ENCODE results near the gene CLDN9.

CLDN9 gene

GRCh38 chr16:3025032-3026002 is 12.6 kb downstream of the CLDN9 start:
- H3K9me2 ChIP-seq (replicated peaks; ENCODE audit: control insufficient read depth, low read length), result no peaks in the 10 kb centered on the region
- H3K36me3 ChIP-seq (ENCODE audit: control insufficient read depth, low read length), result peaks cover 19% of the 10 kb centered on the region
- H3F3A ChIP-seq (ENCODE audit: control insufficient read depth, insufficient read depth), result peaks cover 14% of the 10 kb centered on the region; the same call in 1 of the 2 replicates
- H3K4me1 ChIP-seq (ENCODE audit: control insufficient read depth, low read length), result peaks cover 48% of the 10 kb centered on the region
- H3K27ac ChIP-seq (ENCODE audit: low read depth, low read length), result no peak overlapping the region
- no peaks in the 10 kb centered on the region; the same call in 1 of the 2 replicates for H4K20me1 ChIP-seq (ENCODE audit: control insufficient read depth, insufficient read depth, low read depth, low read length)
- peak overlapping the region; percentile 90 for H3K4me2 ChIP-seq (ENCODE audit: low read length)
- H3K4me3 ChIP-seq (ENCODE audit: low read length), result no peak overlapping the region
- no peaks in the 10 kb centered on the region for H3K9me3 ChIP-seq (ENCODE audit: control insufficient read depth, insufficient read depth, low read length)
- H3K27me3 ChIP-seq (ENCODE audit: control insufficient read depth, low read length), result peaks cover 19% of the 10 kb centered on the region
- peaks cover 5% of the 10 kb centered on the region for H3K79me2 ChIP-seq (ENCODE audit: control insufficient read depth, low read length)
- TF ChIP-seq CTCF (IDR thresholded peaks at IDR 0.05; ENCODE audit: low read depth, low read length, poor library complexity, severe bottlenecking) (no peak), EZH2phosphoT487 (IDR thresholded peaks at IDR 0.05; ENCODE audit: borderline replicate concordance, low read length) (no peak)

DNA sequence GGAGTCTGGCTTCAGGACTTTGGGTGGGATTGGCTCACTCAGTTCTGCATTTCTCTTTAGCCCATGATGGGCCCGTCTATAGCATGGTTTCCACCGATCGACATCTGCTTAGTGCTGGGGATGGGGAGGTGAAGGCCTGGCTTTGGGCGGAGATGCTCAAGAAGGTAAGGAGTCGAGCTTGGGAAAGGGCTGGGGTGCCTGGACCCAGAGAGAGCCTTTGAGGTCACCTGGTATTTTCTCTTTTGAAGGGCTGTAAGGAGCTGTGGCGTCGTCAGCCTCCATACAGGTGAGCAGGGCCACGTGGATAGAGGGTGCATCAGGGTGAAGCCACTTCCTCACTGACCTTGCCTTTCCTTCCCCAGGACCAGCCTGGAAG is 13.3 kb downstream of the CLDN9 start:
- Histone ChIP-seq H3F3A (ENCODE audit: control insufficient read depth, insufficient read depth) (peaks cover 14% of the 10 kb centered on the region; the same call in 1 of the 2 replicates), H3K27ac (ENCODE audit: low read depth, low read length) (no peak overlapping the region), H4K20me1 (ENCODE audit: control insufficient read depth, insufficient read depth, low read depth, low read length) (no peaks in the 10 kb centered on the region; the same call in 1 of the 2 replicates), H3K36me3 (ENCODE audit: control insufficient read depth, low read length) (peaks cover 19% of the 10 kb centered on the region), H3K4me1 (ENCODE audit: control insufficient read depth, low read length) (peaks cover 42% of the 10 kb centered on the region), H3K79me2 (ENCODE audit: control insufficient read depth, low read length) (peaks cover 5% of the 10 kb centered on the region), H3K9me3 (ENCODE audit: control insufficient read depth, insufficient read depth, low read length) (no peaks in the 10 kb centered on the region), H3K4me2 (ENCODE audit: low read length) (no peak overlapping the region), H3K9me2 (replicated peaks; ENCODE audit: control insufficient read depth, low read length) (no peaks in the 10 kb centered on the region), H3K4me3 (ENCODE audit: low read length) (no peak overlapping the region), H3K27me3 (ENCODE audit: control insufficient read depth, low read length) (peaks cover 24% of the 10 kb centered on the region)
- TF ChIP-seq CTCF (IDR thresholded peaks at IDR 0.05; ENCODE audit: low read depth, low read length, poor library complexity, severe bottlenecking), result no peak
- TF ChIP-seq EZH2phosphoT487 (IDR thresholded peaks at IDR 0.05; ENCODE audit: borderline replicate concordance, low read length), result no peak

GRCh38 chr16:3026609-3027488 is 14.1 kb downstream of the CLDN9 start:
- Histone ChIP-seq H3F3A (ENCODE audit: control insufficient read depth, insufficient read depth) (peaks cover 10% of the 10 kb centered on the region; the same call in 1 of the 2 replicates), H3K27ac (ENCODE audit: low read depth, low read length) (no peak overlapping the region), H3K27me3 (ENCODE audit: control insufficient read depth, low read length) (peaks cover 24% of the 10 kb centered on the region), H3K36me3 (ENCODE audit: control insufficient read depth, low read length) (peaks cover 19% of the 10 kb centered on the region), H3K9me2 (replicated peaks; ENCODE audit: control insufficient read depth, low read length) (no peaks in the 10 kb centered on the region), H3K4me1 (ENCODE audit: control insufficient read depth, low read length) (peaks cover 33% of the 10 kb centered on the region), H4K20me1 (ENCODE audit: control insufficient read depth, insufficient read depth, low read depth, low read length) (no peaks in the 10 kb centered on the region; the same call in 1 of the 2 replicates), H3K4me2 (ENCODE audit: low read length) (no peak overlapping the region), H3K79me2 (ENCODE audit: control insufficient read depth, low read length) (peaks cover 5% of the 10 kb centered on the region), H3K4me3 (ENCODE audit: low read length) (no peak overlapping the region), H3K9me3 (ENCODE audit: control insufficient read depth, insufficient read depth, low read length) (no peaks in the 10 kb centered on the region)
- TF ChIP-seq EZH2phosphoT487 (IDR thresholded peaks at IDR 0.05; ENCODE audit: borderline replicate concordance, low read length) (no peak), CTCF (IDR thresholded peaks at IDR 0.05; ENCODE audit: low read depth, low read length, poor library complexity, severe bottlenecking) (no peak)
